Upper lobe of left lung (tissue), 4 donors: Measurements from ENCODE around the gene FRY.

Experiments used
- CTCF ChIP-seq, 6 experiments: fragments of 450-650 bp in 4 of 6; fragments of 200-600 bp in 2 of 6; sonication (generic) in 2 of 6; IDR thresholded peaks; one replicate each; pipeline ENCODE4 v1.5.1; 2016 to 2019; ENCODE audit warnings: antibody characterized with exemption in 6 of 6
- POLR2A ChIP-seq, 4 donors: fragments of 450-650 bp; IDR thresholded peaks; one replicate each; pipeline ENCODE4 v1.5.1; 2016 to 2017; ENCODE audit warnings: antibody characterized with exemption in 4 of 4, mild to moderate bottlenecking in 2 of 4
- POLR2AphosphoS5 ChIP-seq, 2 donors: sonication (generic); formaldehyde crosslinking; IDR thresholded peaks; one replicate each; pipeline ENCODE4 v1.5.1; 2017; ENCODE audit warnings: antibody characterized with exemption in 2 of 2

- TF ChIP-seq CTCF (IDR thresholded peaks at IDR 0.05) (no peak), POLR2A (IDR thresholded peaks at IDR 0.05) (no peak), POLR2AphosphoS5 (IDR thresholded peaks at IDR 0.05) (no peak)
Measured at GRCh38 chr13:32234914-32235313, 203.3 kb downstream of the FRY start.
